CD4-positive, alpha-beta T cell treated with Interleukin-17A for 4 hours (primary cell): ENCODE measurements around the gene HAUS5.

Source experiments
- DNase-seq: peaks from one replicate; pipeline ENCODE4 v3.0.0-alpha.2; 2020; ENCODE audit warnings: mixed read lengths

The HAUS5 gene

GRCh38 chr19:35608251-35608650 lies 4.3 kb upstream of the HAUS5 start:
- no peak for DNase-seq

- DNase-seq, result peak; percentile 53
These were observed 2.6 kb upstream of the HAUS5 start for GRCh38 chr19:35609851-35610353.

GRCh38 chr19:35612224-35612558 lies 344 bp upstream of the HAUS5 start:
- DNase-seq, result no peak

- no peak for DNase-seq
These were observed 1.0 kb downstream of the HAUS5 start for GRCh38 chr19:35613574-35613973.

GRCh38 chr19:35615036-35615435 lies 2.5 kb downstream of the HAUS5 start:
- DNase-seq, result no peak

GRCh38 chr19:35618857-35619256 lies 6.3 kb downstream of the HAUS5 start:
- DNase-seq, result no peak

- DNase-seq, result no peak
These were observed 6.9 kb downstream of the HAUS5 start for GRCh38 chr19:35619290-35619923.

- no peak for DNase-seq
These were observed 7.5 kb downstream of the HAUS5 start for GRCh38 chr19:35620001-35620400.

GRCh38 chr19:35621708-35622107 lies 9.2 kb downstream of the HAUS5 start:
- DNase-seq, result no peak

GRCh38 chr19:35622750-35623149 lies 10.2 kb downstream of the HAUS5 start:
- no peak for DNase-seq

- no peak for DNase-seq
These were observed 10.9 kb downstream of the HAUS5 start for GRCh38 chr19:35623327-35624010.

- DNase-seq, result no peak
These were observed 15.7 kb downstream of the HAUS5 start for GRCh38 chr19:35628264-35628564.

- DNase-seq, result peak; percentile 95
These were observed 16.2 kb downstream of the HAUS5 start, which contains the start of gene RBM42 for GRCh38 chr19:35628565-35629331. RBM42 (plus strand) TSS chr19:35629036; CDS start chr19:35629154, 118 bp downstream.

GRCh38 chr19:35629332-35629633 lies 16.7 kb downstream of the HAUS5 start:
- no peak for DNase-seq

GRCh38 chr19:35633727-35634440 lies 21.3 kb downstream of the HAUS5 start:
- no peak for DNase-seq

- DNase-seq, result no peak
These were observed 24.1 kb downstream of the HAUS5 start for GRCh38 chr19:35636651-35637050.

- no peak for DNase-seq
These were observed 24.6 kb downstream of the HAUS5 start for GRCh38 chr19:35637165-35637564.

- no peak for DNase-seq
These were observed 26.7 kb downstream of the HAUS5 start for GRCh38 chr19:35639321-35639639.

- no peak for DNase-seq
These were observed 27.3 kb downstream of the HAUS5 start for GRCh38 chr19:35639863-35640262.

GRCh38 chr19:35641515-35642151 lies 29.1 kb downstream of the HAUS5 start, which contains the start of gene ETV2:
ETV2 (plus strand) TSS chr19:35641745; CDS start chr19:35642461, 716 bp downstream.
- DNase-seq, result peak; percentile 40

- no peak for DNase-seq
These were observed 29.8 kb downstream of the HAUS5 start for GRCh38 chr19:35642312-35642711.

GRCh38 chr19:35642798-35643254 lies 30.3 kb downstream of the HAUS5 start:
- DNase-seq, result no peak
